Keratinocyte (primary cell): ENCODE results near the gene MYH9.

Experiments used
- EZH2 ChIP-seq: IDR thresholded peaks from one replicate; pipeline ENCODE4 v1.6.1; 2012; ENCODE audit warnings: inconsistent platforms, mild to moderate bottlenecking, low read length, moderate library complexity
- TF ChIP-seq, protein P1 (sequence below), 3 experiments: IDR thresholded peaks in 1 of 3; conservative IDR thresholded peaks in 1 of 3; optimal IDR thresholded peaks in 1 of 3; 2 replicates in 2 of 3; 3 replicates in 1 of 3; pipeline versions ENCODE3 to v1.5.1; 2011; ENCODE audit warnings: low read length in 3 of 3, mild to moderate bottlenecking in 3 of 3, moderate library complexity in 2 of 3, control low read depth in 1 of 3, inconsistent platforms in 1 of 3; ENCODE audit not compliant: insufficient read depth in 2 of 3; ENCODE audit errors: extremely low read depth in 1 of 3

DNA sequence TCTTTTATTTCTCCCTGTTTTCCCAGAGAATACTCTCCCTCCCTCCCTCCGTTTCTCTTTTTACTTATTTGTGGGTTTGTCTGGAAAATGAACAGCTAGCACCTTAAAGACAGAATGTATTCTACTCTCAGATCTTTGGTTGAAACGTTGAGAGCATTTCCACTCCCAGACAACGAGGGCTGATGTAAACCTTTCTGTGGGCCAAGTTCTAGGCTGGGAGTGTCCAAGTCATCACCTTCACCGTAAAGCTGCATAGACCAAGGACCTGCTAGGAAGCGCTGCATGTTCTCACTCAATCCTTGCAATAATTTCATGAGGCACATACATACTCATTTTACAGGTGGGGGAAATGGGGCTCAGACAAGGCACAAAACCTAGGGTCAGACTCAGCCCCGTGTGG is 32.4 kb downstream of the MYH9 start:
- TF ChIP-seq, protein P1, sequence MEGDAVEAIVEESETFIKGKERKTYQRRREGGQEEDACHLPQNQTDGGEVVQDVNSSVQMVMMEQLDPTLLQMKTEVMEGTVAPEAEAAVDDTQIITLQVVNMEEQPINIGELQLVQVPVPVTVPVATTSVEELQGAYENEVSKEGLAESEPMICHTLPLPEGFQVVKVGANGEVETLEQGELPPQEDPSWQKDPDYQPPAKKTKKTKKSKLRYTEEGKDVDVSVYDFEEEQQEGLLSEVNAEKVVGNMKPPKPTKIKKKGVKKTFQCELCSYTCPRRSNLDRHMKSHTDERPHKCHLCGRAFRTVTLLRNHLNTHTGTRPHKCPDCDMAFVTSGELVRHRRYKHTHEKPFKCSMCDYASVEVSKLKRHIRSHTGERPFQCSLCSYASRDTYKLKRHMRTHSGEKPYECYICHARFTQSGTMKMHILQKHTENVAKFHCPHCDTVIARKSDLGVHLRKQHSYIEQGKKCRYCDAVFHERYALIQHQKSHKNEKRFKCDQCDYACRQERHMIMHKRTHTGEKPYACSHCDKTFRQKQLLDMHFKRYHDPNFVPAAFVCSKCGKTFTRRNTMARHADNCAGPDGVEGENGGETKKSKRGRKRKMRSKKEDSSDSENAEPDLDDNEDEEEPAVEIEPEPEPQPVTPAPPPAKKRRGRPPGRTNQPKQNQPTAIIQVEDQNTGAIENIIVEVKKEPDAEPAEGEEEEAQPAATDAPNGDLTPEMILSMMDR (optimal IDR thresholded peaks at IDR 0.05 in 1 of 3, IDR thresholded peaks at IDR 0.05 in 1 of 3, conservative IDR thresholded peaks at IDR 0.05 in 1 of 3; ENCODE audit: extremely low read depth in 1 of 3, insufficient read depth in 2 of 3, low read length in 3 of 3) = no peak
- TF ChIP-seq EZH2 = no peak
